NCI-H82 treated with DMSO at 0.1 percent for 48 hours (cell line): ENCODE measurements around the gene NKAP.
A peak's percentile ranks its signal among the peaks of the same experiment; 100 is the strongest.
"Not testable (repeated sequence)": the region's sequence is repeated elsewhere in the genome, so short reads cannot be mapped to it uniquely, and the experiment has no call there.

Source experiments
- DNase-seq: peaks from one replicate; lab custom pipeline; 2025; ENCODE audit not compliant: unreplicated experiment; lab: John Stamatoyannopoulos, UW

Gene NKAP

GRCh38 chrX:119943185-119943988 is at the start of gene NKAP:
TSS of gene NKAP (minus strand) at chrX:119943751. CDS start at chrX:119943605, 146 bp downstream.
- peak; percentile 83 for DNase-seq

- DNase-seq: no peak
Measured at GRCh38 chrX:119991005-119991787, 47.6 kb upstream of the NKAP start.

- DNase-seq: no peak
Measured at GRCh38 chrX:119990556-119991004, 47.0 kb upstream of the NKAP start.

GRCh38 chrX:119989905-119990555 is 46.5 kb upstream of the NKAP start:
- no peak for DNase-seq

GRCh38 chrX:119986203-119986602 is 42.7 kb upstream of the NKAP start:
- DNase-seq: no peak

- DNase-seq: peak; percentile 78
Measured at GRCh38 chrX:119984652-119985051, 41.1 kb upstream of the NKAP start.

GRCh38 chrX:119983494-119983893 is 39.9 kb upstream of the NKAP start:
- DNase-seq: no peak

- no peak for DNase-seq
Measured at GRCh38 chrX:119982145-119982544, 38.6 kb upstream of the NKAP start.

GRCh38 chrX:119981286-119982070 is 37.9 kb upstream of the NKAP start:
- peak; percentile 18 for DNase-seq

GRCh38 chrX:119977172-119977571 is 33.6 kb upstream of the NKAP start:
- DNase-seq: not testable (repeated sequence)

- no peak for DNase-seq
Measured at GRCh38 chrX:119971184-119971583, 27.6 kb upstream of the NKAP start.

- DNase-seq: no peak
Measured at GRCh38 chrX:119970574-119970973, 27.0 kb upstream of the NKAP start.

- DNase-seq: not testable (repeated sequence)
Measured at GRCh38 chrX:119966837-119967236, 23.3 kb upstream of the NKAP start.

GRCh38 chrX:119960625-119961024 is 17.1 kb upstream of the NKAP start:
- no peak for DNase-seq

- DNase-seq: not testable (repeated sequence)
Measured at GRCh38 chrX:119955807-119956570, 12.4 kb upstream of the NKAP start.

GRCh38 chrX:119954374-119954773 is 10.8 kb upstream of the NKAP start:
- no peak for DNase-seq

- DNase-seq: no peak
Measured at GRCh38 chrX:119948381-119948780, 4.8 kb upstream of the NKAP start.

- no peak for DNase-seq
Measured at GRCh38 chrX:119945481-119945880, 1.9 kb upstream of the NKAP start.

GRCh38 chrX:119942831-119943184 is 743 bp downstream of the NKAP start:
- no peak for DNase-seq

- no peak for DNase-seq
Measured at GRCh38 chrX:119942173-119942819, 1.3 kb downstream of the NKAP start.
